ENCODE data around the gene STAT6. TPM values are rescaled to one million over a fixed set of nuclear protein-coding genes. Genes with fewer than 3 reads are reported as not detected.

STAT6 gene
- total and polyA plus RNA-seq, 2 donors (not counting 3 experiments of a cell fraction or from before 2014, with no cell fraction given), result 136 to 147 TPM

DNA sequence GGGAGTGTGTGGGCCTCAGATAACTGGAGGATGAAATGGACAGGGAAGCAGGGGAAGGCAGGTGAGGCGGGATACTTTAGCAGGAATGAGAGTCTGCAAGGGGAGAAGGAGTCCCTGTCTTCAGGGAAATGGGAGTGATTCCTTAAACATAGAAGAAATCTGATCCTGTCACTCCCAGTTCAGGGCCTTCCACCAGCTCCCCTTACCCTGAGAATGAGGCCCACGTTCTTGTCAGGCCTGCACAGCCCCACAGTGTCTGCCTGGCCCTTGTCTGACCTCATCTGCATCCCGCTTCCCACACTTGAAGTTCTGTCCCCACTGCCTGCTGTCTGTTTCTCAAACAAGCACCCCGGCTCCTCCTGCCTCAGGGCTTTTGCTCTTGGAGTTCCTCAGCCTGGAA is 48.9 kb upstream of the STAT6 start:
- Histone ChIP-seq H3K27me3 (ENCODE audit: control insufficient read depth in 2 of 2, insufficient read depth in 2 of 2, low read length in 2 of 2) (no peaks in the 10 kb centered on the region), H2AFZ (ENCODE audit: low read depth, low read length) (no peak overlapping the region), H3K4me3 (replicated peaks in 1 of 3; ENCODE audit: insufficient read depth in 1 of 3, low read depth in 1 of 3, low read length in 3 of 3) (no peak overlapping the region), H4K20me1 (replicated peaks; ENCODE audit: control insufficient read depth, extremely low read depth, insufficient read depth, low read length) (no peaks in the 10 kb centered on the region), H3K4me1 (ENCODE audit: control insufficient read depth, extremely low read depth, insufficient read depth, low read length) (no peaks in the 10 kb centered on the region), H3K4me2 (ENCODE audit: insufficient read depth, low read length) (no peak overlapping the region), H3K9ac (replicated peaks; ENCODE audit: extremely low read depth, insufficient read depth, low read length) (no peak overlapping the region), H3K36me3 (ENCODE audit: control insufficient read depth in 2 of 2, extremely low read depth in 1 of 2, insufficient read depth in 2 of 2, low read length in 2 of 2) (no peaks in the 10 kb centered on the region), H3K79me2 (ENCODE audit: control insufficient read depth, insufficient read depth, low read length) (no peaks in the 10 kb centered on the region), H3K27ac (ENCODE audit: insufficient read depth, low read depth, low read length) (no peak overlapping the region), H3K9me1 (replicated peaks; ENCODE audit: control insufficient read depth, extremely low read depth, insufficient read depth, low read length) (no peaks in the 10 kb centered on the region), H3K9me3 (replicated peaks; ENCODE audit: control insufficient read depth, insufficient read depth, low read length) (no peaks in the 10 kb centered on the region)
- intact Hi-C loops (cut with micrococcal nuclease) (no loop called here), dilution Hi-C loops (cut with MboI; ENCODE audit: extremely low pct_ligation_motif_present, low sequenced_read_pairs) (no loop called here)
- no peak for DNase-seq (ENCODE audit: low read depth, low spot score)
- ChIA-PET CTCF (interaction anchor here (0.8 to 1.6 kb wide), 2 partner anchors 16 to 36 kb away, joined by 3 to 5 read pairs; no protein-coding TSS in a partner anchor), POLR2A (no interaction called here)
- TF ChIP-seq MYC (IDR thresholded peaks at IDR 0.05; ENCODE audit: low read depth, low read length), result no peak
- TF ChIP-seq JUN (IDR thresholded peaks at IDR 0.05; ENCODE audit: borderline replicate concordance, insufficient read depth, insufficient read length, low read depth), result no peak
- TF ChIP-seq GATA2 (IDR thresholded peaks at IDR 0.05; ENCODE audit: insufficient read depth, insufficient read length, low read depth, low read length), result no peak
- TF ChIP-seq, protein P1, sequence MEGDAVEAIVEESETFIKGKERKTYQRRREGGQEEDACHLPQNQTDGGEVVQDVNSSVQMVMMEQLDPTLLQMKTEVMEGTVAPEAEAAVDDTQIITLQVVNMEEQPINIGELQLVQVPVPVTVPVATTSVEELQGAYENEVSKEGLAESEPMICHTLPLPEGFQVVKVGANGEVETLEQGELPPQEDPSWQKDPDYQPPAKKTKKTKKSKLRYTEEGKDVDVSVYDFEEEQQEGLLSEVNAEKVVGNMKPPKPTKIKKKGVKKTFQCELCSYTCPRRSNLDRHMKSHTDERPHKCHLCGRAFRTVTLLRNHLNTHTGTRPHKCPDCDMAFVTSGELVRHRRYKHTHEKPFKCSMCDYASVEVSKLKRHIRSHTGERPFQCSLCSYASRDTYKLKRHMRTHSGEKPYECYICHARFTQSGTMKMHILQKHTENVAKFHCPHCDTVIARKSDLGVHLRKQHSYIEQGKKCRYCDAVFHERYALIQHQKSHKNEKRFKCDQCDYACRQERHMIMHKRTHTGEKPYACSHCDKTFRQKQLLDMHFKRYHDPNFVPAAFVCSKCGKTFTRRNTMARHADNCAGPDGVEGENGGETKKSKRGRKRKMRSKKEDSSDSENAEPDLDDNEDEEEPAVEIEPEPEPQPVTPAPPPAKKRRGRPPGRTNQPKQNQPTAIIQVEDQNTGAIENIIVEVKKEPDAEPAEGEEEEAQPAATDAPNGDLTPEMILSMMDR (IDR thresholded peaks at IDR 0.05; ENCODE audit: extremely low read depth in 1 of 2, insufficient read depth in 1 of 2, low read depth in 1 of 2, low read length in 2 of 2), result no peak
- TF ChIP-seq, protein P2, sequence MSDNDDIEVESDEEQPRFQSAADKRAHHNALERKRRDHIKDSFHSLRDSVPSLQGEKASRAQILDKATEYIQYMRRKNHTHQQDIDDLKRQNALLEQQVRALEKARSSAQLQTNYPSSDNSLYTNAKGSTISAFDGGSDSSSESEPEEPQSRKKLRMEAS (IDR thresholded peaks at IDR 0.05; ENCODE audit: insufficient read depth, insufficient read length), result no peak
- no peak for TF ChIP-seq POLR2AphosphoS5 (IDR thresholded peaks at IDR 0.05; ENCODE audit: insufficient read depth, low read depth, low read length)
- no peak for TF ChIP-seq FOS (IDR thresholded peaks at IDR 0.05; ENCODE audit: borderline replicate concordance, insufficient read depth, low read length)
- no peak for TF ChIP-seq POLR2A (IDR thresholded peaks at IDR 0.05; ENCODE audit: low read depth, low read length)
- no peak for FAIRE-seq
- no TSS peak for BruUV-seq (replicated peaks)

Data from endothelial cell of umbilical vein (primary cell).